ENCODE measurements around the gene SORBS2. TPM values are rescaled to one million over a fixed set of nuclear protein-coding genes. Genes with fewer than 3 reads are reported as not detected.

The SORBS2 gene
- total RNA-seq, 1 donor from 2014 or later: 60.4 TPM

- intact Hi-C loops (cut with DNase I): no loop called here
- no peaks in the 10 kb centered on the region for H3K4me1 ChIP-seq
- TF ChIP-seq, protein P1, sequence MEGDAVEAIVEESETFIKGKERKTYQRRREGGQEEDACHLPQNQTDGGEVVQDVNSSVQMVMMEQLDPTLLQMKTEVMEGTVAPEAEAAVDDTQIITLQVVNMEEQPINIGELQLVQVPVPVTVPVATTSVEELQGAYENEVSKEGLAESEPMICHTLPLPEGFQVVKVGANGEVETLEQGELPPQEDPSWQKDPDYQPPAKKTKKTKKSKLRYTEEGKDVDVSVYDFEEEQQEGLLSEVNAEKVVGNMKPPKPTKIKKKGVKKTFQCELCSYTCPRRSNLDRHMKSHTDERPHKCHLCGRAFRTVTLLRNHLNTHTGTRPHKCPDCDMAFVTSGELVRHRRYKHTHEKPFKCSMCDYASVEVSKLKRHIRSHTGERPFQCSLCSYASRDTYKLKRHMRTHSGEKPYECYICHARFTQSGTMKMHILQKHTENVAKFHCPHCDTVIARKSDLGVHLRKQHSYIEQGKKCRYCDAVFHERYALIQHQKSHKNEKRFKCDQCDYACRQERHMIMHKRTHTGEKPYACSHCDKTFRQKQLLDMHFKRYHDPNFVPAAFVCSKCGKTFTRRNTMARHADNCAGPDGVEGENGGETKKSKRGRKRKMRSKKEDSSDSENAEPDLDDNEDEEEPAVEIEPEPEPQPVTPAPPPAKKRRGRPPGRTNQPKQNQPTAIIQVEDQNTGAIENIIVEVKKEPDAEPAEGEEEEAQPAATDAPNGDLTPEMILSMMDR (IDR thresholded peaks at IDR 0.05): no peak
- TF ChIP-seq POLR2A (IDR thresholded peaks at IDR 0.05) (no peak), POLR2AphosphoS5 (IDR thresholded peaks at IDR 0.05; ENCODE audit: insufficient read depth in 1 of 2, low read depth in 1 of 2) (no peak)
- H3K9me3 ChIP-seq: no peaks in the 10 kb centered on the region
- DNase-seq (ENCODE audit: extremely low spot score in 2 of 2): no peak
- no peaks in the 10 kb centered on the region for H3K36me3 ChIP-seq
- H3K27ac ChIP-seq: no peak overlapping the region
- no peaks in the 10 kb centered on the region for H3K27me3 ChIP-seq
- no peak overlapping the region for H3K4me3 ChIP-seq
Measured at GRCh38 chr4:185671496-185671895, 140.5 kb downstream of the SORBS2 start.

DNA sequence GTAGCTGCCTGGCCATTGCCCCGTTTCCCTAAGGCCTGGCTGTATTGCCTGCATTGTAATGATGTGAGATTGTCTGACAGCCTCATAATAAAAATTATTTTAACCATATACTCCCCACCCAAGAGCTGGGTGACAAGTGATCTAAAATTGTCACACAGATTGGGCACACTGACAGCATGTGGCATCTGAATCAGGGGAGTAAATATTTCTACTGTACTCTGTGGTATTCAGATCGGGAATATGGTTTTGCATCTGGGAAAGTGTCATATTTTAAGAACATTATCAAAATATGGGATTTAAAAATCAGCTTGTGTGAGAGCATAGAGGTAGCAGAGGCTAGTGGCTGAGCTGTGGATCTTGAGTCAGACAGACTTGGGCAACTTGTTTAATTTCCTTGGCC is 140.9 kb downstream of the SORBS2 start:
- DNase-seq (ENCODE audit: extremely low spot score in 2 of 2): no peak
- TF ChIP-seq POLR2AphosphoS5 (IDR thresholded peaks at IDR 0.05; ENCODE audit: insufficient read depth in 1 of 2, low read depth in 1 of 2) (no peak), POLR2A (IDR thresholded peaks at IDR 0.05) (no peak)
- TF ChIP-seq, protein P1 (IDR thresholded peaks at IDR 0.05): no peak
- Histone ChIP-seq H3K36me3 (no peaks in the 10 kb centered on the region), H3K9me3 (no peaks in the 10 kb centered on the region), H3K27me3 (no peaks in the 10 kb centered on the region), H3K4me3 (no peak overlapping the region), H3K4me1 (no peaks in the 10 kb centered on the region), H3K27ac (no peak overlapping the region)
- intact Hi-C loops (cut with DNase I): no loop called here

DNA sequence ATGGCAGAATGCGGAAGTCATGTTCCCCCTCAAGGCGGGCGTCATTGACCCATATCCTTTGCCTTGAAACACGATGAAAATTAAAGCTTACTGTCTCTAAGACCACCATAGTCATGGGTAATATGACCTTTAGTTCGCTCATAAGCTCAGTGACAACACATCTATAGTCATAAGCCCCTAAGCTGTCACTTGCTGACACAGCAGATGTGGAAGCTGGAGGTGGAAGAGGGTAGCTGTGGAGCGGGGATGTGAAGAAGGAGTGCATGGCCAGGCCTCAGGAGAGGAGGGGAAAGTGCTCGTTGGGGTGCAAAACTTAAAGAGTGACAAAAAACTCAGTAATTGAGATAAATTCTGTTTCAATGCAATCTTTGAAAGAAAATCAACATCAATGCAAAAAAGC is 142.7 kb downstream of the SORBS2 start:
- no peak overlapping the region for H3K27ac ChIP-seq
- H3K36me3 ChIP-seq: no peaks in the 10 kb centered on the region
- TF ChIP-seq, protein P1 (IDR thresholded peaks at IDR 0.05): no peak
- no peak for TF ChIP-seq POLR2AphosphoS5 (IDR thresholded peaks at IDR 0.05; ENCODE audit: insufficient read depth in 1 of 2, low read depth in 1 of 2)
- TF ChIP-seq POLR2A (IDR thresholded peaks at IDR 0.05): no peak
- no peak for DNase-seq (ENCODE audit: extremely low spot score in 2 of 2)
- intact Hi-C loops (cut with DNase I): no loop called here
- no peaks in the 10 kb centered on the region for H3K4me1 ChIP-seq
- no peak overlapping the region for H3K4me3 ChIP-seq
- no peaks in the 10 kb centered on the region for H3K27me3 ChIP-seq
- no peaks in the 10 kb centered on the region for H3K9me3 ChIP-seq

DNA sequence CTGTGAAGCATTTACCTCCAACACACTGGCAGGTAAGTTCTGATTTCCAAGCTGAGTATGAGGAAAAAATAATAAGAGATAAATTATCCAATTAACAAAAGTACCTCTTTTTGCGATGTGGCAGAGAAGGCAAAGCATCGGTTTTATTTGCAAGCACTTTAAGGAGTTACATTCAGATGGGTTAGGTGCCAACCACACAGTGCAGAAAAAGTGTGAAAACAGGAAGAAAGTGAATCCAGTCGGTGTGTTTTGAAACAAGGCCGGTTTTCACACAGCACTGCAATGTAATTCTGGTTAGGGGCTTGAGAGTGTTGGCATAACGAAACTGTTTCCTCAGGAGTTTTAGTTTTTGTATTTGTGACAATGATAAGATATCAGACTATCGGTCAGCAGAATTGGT is 145.8 kb downstream of the SORBS2 start:
- DNase-seq (ENCODE audit: extremely low spot score in 2 of 2): no peak
- H3K27ac ChIP-seq: no peak overlapping the region
- TF ChIP-seq, protein P1 (IDR thresholded peaks at IDR 0.05): no peak
- no peak for TF ChIP-seq POLR2A (IDR thresholded peaks at IDR 0.05)
- no peak for TF ChIP-seq POLR2AphosphoS5 (IDR thresholded peaks at IDR 0.05; ENCODE audit: insufficient read depth in 1 of 2, low read depth in 1 of 2)
- H3K36me3 ChIP-seq: no peaks in the 10 kb centered on the region
- H3K4me3 ChIP-seq: no peak overlapping the region
- intact Hi-C loops (cut with DNase I): no loop called here
- no peaks in the 10 kb centered on the region for H3K9me3 ChIP-seq
- H3K4me1 ChIP-seq: no peaks in the 10 kb centered on the region
- H3K27me3 ChIP-seq: no peaks in the 10 kb centered on the region

GRCh38 chr4:185665655-185666054 is 146.3 kb downstream of the SORBS2 start:
- H3K36me3 ChIP-seq: no peaks in the 10 kb centered on the region

More at GRCh38 chr4:185665655-185666054, 146.3 kb downstream of the SORBS2 start:
- Histone ChIP-seq H3K27ac (no peak overlapping the region), H3K27me3 (no peaks in the 10 kb centered on the region), H3K4me1 (no peaks in the 10 kb centered on the region), H3K4me3 (no peak overlapping the region), H3K9me3 (no peaks in the 10 kb centered on the region)
- no peak for DNase-seq (ENCODE audit: extremely low spot score in 2 of 2)
- intact Hi-C loops (cut with DNase I): no loop called here
- TF ChIP-seq POLR2AphosphoS5 (IDR thresholded peaks at IDR 0.05; ENCODE audit: insufficient read depth in 1 of 2, low read depth in 1 of 2) (no peak), POLR2A (IDR thresholded peaks at IDR 0.05) (no peak)
- TF ChIP-seq, protein P1 (IDR thresholded peaks at IDR 0.05): no peak
